GM19328 (cell line): ENCODE results near the gene GTF3A.

Experiments
- ATAC-seq: cut with Tn5 transposase; IDR thresholded peaks from one replicate; pipeline ENCODE4 v1.9.1; 2021; ENCODE audit warnings: mild to moderate bottlenecking, moderate library complexity; ENCODE audit not compliant: unreplicated experiment

GTF3A gene

DNA sequence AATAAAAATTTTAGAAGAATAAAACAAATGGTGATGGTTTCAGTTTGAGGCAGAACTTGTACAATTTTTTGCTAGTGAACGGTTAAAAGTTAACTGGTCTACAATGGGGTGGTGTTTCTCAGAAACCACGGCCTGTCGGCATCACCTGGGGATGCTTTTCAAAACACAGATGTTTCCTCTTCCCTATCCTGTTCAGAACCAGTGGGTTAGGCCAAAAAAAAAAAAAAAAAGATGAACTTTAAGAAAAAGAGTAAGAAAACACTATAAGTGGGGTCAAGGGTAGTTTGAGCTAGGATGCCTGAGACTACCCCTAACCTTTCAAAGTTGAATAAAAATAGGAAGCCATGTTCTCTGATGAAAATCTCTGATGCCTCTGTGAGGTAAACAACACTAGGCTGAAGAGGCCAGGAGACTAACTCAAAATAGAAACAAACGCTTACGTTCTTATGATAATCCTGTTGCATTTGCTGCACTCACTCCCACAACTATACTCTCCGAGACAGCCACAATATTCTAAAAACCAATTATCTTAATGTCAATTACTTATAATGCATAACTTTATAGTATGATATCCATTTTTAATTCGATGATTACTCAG is 22.7 kb downstream of the GTF3A start:
- no peak for ATAC-seq

DNA sequence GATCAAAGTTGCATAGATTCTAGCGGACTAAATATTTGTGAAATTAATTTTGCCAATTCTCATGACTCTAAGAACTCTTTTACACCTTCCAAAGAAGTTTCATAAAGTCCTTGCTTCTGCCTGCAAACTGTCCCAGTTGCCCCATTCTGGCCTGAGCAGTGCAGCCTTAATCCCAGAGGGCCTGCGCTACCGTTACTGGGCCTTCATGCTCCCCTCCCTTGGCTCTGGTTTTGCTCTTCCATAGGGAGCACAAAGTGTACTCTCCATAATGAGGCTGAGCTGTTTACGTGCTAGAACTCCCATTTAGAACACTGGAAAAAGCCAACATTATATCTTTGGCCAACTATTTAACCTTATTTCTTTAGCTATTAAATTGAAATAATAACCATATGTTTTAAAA is 23.9 kb downstream of the GTF3A start:
- no peak for ATAC-seq

DNA sequence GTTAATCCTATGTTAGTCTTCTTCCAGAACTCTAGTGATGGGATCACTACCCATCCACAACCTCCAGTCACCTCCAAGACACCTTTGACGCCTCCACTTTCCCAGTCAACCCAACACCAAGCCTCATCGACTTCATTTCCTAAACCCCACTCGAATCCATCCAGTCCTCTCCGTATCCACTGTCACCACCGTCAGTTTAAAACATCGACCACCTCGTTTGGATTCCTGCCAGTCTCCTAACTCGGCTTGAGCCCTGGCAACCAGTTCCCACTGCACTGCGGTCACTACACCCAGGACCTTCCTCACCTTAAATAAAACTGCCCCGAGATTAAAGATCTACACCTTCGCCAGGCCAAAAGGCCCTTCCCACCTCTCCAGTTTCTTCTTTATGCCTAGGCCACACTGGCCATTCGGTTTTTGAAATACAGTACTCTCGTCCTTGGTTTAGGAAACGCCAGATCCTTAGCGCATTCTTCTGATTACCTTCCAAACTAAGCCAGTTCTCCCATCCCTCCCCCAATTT is 24.7 kb downstream of the GTF3A start:
- ATAC-seq, result no peak

DNA sequence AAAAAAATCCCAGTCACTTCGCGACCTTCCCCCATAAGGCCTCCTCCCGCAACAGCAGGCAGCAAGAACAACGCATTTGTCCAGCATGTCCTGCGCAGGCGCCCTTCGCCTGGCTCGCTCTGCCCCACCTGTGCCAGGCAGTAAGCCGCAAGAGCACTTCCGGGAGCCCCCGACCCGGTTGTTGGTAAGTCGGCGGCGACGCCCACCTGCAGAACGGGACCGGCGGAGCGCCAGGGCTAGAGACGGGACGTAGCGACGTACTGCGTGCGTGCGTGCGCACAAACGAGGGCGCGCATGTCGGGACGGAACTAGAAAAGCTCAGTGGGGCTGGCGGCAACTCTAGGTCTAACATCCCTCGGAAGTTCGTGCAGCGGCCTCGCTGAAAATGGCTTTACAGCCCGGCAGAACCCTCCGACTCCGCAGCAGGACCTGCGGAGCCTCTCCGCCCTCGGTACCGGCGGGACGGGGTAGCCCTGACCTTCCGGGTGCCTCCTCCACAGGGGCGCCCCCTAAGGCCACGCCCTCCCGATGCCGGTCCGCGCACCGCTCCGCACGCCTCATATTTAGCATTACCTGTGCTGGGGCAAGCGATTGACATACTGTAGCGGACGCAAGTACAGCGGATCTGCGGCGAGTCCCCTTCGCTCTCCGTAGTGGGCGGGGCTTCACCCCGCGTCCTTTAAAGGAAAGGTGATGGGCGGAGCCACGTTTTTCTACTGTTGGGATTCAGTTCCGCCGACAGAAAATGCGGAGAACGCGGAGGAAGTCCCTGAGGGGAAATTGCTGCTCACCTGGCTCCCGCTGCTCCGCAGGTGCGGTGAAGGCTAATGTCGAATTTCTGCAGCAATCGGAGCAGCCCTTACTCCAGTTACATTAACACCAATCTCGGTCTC is 25.8 kb downstream of the GTF3A start, which contains the start of gene MTIF3:
MTIF3 (minus strand) TSS at position 629 of the 893 bp plus-strand sequence. CDS start 10,116 bp downstream, outside the sequence.
- peak; percentile 90 for ATAC-seq

DNA sequence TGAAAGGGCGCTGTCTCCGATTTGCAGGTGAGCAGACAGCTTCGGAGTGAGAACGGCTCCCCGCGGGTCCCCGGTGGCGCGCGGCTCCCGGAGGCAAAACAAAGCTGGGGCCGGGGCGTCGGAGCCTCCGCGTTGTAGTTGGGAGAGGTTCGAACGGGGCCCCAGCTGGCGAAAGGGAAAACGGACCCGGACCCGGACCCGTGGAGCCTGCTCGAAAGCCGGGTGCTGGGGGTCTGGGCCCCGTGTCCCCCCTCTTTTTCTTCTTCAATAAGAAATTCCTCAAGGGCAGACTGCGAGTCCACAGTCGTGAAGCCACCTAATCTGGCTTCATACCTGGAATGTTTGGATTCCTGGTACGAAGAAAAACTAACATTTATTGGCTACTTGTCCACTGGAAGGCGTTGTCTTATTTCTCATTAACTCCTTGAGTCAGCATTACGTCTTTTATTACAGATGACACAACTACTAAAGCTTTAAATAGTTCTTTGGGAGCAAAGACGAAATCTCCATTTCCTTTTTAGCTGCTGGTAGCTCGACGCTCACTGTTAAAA is 26.6 kb downstream of the GTF3A start:
- ATAC-seq, result no peak

DNA sequence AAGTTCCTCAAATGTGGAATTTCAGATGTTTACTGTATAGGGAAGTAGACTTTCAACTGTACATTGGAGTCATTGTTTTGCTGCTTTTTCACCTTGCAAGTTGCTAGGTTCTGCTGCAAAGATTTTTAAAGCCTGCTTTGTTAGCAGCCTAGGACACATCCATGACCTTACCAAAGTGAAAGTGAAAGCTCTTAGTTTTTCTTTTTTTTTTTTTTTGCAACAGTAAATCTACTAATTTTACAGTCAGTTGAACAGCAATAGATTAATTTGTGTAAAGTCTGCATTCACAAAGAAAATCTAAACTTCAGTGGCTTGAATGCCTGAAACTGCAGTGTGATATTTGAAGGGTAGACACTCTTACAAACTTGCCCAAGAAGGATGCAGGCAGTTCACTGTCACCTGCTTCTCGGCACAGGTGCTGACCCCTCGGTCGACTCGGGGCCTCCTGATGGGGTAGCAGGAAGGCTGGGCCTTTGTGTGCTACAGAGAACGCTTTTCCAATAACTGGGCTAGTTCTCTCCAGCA is 31.0 kb downstream of the GTF3A start:
- ATAC-seq, result no peak

DNA sequence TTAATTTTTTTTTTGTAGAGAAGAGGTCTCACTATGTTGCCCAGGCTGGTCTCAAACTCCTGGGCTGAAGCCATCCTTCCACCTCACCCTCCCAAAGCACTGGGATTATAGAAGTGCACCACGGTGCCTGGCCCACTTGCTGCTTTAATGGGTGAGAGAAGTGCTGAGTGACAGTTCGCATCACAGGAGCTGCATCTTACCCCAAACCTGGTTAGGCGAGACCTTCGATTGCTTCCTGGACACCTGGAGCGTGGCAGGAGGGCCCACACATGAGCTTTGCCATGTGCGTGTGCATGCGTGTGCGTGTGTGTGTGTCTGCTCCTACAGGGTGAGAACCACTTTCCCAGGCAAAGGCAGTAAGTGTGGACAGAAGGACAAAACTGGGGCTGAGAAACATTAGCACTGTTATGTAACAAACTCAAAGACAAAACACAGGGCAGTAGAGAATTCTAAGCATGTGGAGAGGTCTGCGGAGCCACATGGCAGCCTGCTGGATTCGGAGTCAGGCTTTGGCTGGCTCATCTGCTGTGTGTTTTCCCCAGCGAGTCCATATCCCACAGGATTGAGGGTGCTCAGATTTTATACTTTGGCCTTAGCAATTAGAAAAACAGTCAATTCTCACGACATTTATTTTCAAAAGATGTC is 37.6 kb downstream of the GTF3A start:
- no peak for ATAC-seq

DNA sequence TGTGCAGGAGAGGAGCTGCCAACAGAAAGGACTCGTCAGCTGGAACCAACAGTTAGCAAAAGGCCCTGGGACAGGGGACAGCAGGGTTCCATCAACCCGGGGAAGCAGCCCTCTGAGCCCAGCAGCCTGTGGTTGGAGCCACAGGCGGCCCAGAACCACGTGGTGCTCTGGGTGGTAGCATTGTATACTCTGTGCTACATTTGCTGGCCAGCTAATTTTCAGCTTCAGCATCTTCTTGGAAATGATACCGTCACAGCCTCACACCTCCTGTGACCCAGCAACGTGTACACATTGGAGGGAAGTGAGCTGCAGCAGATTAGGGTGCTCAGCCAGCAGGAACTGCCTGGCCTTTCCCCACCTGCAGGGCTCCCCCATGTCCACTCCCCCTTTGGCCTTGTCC is 39.1 kb downstream of the GTF3A start:
- no peak for ATAC-seq

DNA sequence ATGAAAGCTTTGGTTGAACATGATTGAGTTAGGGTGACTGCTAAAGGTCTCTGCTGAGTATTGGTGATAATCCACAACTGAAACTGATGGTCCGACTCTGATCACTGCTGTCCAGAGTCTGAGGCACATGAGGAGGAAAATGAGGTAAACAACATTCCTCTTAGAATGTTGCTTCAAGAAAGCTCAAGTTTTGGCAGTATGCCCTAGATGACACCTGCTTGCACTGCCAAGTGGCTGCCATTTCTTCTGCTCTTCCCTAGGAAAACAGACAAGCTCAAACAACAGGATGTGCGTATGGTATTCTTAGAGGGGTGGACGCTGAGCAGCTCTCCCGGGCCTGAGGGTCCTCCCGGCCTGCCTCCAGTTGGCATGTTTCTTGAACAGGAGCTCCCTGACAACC is 41.2 kb downstream of the GTF3A start:
- no peak for ATAC-seq

DNA sequence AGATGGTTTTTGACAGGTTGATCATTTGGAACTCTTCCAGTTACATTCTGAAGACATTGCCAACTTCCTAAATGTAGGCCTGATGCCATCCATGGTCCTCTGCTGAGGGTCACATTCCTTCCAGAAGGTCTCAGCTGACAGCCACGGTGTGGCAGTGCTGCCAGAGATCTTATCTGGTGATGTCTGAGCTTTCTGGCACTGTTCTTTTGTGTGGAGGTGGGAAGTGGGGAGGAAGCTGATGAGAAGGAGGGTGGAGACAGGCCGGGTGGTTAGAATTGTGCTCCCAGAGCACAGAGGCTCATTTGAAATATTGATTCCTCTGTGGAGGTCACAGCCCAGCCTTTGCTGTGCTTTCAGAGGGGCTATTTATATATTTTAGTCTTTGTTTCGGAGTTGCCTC is 42.1 kb downstream of the GTF3A start:
- ATAC-seq, result no peak

DNA sequence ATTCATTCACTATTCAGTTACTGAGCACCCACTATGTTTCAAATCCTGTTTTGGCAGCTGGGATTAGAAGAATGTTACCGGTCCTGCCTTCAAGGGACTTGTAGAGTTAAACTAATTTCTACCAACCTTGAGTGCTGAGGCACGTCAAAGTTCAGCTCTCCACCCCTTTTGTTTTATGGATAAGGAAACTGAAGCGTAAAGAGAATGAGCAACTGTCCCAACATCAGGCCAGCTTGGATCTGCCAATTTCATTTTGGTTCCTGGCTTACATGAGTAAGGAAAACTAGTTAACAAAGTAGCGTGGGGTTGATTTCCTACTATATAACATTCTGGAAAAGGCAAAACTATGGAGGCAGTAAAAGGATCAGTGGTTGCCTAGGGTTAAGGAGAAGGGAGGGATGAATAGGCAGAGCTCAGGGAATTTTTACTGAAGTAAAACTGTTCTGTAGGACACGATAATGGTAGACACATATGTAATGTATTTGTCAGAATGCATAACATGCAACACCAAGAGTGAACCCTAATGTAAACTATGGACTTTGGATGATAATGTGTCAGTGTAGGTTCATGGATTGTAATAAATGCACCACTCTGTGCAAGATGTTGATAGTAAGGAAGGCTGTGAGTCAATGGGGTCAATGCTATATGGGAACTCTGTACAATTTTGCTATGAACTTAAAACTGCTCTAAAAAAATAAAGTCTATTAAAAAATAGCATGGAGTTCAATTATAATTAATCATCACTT is 45.8 kb downstream of the GTF3A start:
- ATAC-seq, result no peak

DNA sequence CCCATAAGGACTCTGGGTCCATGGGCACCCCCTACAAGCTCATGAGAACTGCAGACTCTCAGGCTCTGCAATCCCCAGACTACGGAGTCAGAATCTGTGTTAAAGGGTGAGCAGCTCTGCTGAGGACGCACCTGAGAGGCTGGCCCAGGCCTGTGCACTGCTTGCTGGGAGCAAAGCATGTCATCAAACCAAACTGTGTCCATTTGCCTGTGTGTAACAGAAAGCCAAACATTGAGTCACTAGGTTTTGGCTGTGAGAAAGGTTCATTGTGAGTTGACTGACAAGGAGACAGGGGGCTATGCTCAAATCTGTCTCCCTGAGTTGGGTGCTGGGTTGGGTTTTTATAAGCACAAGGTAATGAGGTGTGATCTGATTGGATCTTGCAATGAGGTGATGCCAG is 48.0 kb downstream of the GTF3A start:
- no peak for ATAC-seq

DNA sequence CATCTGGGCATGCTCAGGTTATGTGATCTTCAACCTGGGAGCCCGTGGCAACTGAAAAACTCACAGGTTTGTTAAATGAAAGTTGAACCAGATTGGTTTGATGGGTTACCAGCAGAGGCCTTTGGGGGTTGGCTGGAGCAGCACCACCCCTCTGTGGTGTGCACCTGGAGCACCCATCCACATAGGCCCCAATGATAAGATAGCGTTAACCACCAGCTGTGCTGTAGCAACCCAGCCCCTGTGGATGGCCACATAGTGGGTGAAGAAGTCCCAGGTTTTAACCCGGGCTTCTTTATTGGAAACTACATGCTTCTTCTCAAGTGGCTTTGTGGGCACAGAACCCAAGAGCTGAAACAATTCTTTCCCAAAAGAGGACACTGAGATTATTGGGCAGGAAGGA is 48.5 kb downstream of the GTF3A start:
- no peak for ATAC-seq

DNA sequence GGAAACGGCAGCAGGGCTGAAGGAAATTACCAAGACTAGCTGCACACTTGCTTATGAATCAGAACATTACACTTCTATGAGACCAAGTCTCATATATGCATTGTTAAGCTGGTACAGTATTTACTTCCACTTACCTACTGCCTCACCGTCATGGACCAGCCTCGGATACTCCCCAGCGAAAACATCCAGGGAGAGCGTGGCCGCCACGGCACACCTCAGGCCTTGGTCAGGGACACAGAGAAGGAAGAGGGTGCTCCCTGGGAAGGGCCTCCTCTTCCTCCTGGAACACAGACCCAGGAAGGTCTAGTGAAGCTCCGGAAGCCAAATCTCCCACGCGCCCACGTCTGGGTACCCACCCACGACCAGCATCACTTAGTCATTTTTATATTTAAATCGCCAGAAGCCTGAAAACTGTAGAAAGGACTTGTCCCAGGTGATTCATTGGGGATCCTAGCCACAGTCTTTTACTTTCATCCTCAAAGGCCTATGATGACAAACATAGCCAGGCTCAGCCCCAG is 50.4 kb downstream of the GTF3A start:
- ATAC-seq, result no peak

DNA sequence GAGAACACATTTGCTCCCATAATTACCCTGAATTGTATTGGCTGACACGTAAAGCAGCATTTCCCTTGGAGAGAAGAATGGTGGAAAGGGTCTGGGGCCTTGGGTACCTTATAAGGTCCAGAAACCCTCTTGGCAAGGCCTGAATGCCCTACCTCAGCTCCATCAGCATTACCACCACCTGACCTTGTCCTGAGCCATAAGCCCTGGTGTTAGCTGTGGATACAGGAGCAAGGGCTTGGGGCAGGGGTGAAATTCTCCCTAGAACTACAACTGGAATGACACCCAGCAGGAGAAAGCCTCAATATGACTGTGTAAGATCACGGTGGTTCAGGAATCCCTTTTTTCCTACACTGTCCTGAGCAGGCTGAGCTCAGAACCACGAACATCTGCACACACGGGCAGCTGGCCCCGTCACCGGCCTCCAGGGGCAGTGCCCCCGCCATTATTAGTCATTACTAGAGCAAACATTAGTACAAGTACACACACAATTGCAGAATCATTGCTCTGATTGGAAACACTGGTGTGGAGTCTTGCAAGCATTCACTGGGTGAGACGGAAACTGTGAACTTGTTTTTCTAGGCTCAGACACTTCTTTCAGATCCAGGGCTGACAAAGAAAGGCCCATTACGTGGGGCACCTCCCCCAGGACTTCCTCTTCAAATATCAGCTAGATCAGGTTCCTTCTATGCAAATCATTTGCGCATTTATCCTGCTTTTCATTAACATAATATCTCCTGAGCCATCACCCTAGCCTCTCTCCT is 52.7 kb downstream of the GTF3A start:
- no peak for ATAC-seq

DNA sequence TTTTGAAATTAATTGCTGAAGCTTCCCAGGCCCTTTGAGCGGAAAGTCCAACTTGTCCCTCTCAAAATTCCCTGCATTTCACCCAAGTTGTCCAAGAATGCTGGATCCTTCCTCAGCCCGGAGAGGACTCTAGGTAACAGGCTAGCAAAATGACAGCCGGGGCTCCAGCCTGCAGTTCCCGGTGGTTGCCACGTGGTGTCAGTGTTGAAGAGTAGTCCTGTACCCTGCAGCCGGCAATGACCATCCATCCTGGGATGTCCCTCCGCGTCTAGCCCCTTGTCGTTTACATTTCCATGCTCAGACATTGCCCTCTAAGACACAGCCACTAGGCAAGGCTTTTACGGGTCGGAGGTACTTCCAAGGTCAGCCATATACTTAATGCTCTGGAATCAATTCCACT is 57.3 kb downstream of the GTF3A start:
- no peak for ATAC-seq

DNA sequence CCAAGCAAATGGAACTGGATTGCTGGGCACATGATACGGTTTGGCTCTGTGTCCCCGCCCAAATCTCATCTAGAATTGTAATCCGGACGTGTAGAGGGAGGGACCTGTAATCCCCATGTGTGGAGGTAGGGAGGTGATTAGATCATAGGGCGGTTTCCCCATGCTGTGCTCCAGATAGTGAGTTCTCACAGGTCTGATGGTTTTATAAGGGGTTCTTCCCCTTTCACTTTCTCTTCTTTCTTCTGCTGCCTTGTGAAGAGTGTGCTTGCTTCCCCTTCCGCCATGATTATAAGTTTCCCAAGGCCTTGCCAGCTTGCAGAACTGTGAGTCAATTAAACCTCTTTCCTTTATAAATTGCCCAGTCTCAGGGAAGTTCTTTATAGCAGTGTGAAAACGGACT is 58.6 kb downstream of the GTF3A start:
- peak; percentile 94 for ATAC-seq

DNA sequence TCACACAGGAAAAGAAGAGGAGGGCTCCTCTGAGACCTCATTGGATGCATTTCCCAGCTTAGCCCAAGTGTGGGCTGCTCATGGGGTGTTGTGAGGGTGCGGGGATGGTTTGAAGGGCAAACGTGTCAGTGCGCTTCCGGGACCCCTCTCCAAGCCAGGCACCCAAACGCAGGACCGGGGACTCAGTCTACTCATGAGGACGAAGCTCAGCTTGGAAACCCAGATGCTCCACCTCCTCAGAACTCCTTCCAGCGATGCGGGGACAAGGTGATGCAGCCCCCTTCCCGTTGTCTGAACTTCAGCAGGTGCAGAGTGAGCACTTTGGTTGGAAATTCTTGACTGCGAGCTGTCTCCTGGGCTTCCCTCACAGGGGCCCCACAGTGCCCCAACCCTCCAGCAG is 59.0 kb downstream of the GTF3A start:
- no peak for ATAC-seq
